GM21619 (cell line): ENCODE measurements around the gene MAZ.
"Not testable (repeated sequence)": the region's sequence is repeated elsewhere in the genome, so short reads cannot be mapped to it uniquely, and the experiment has no call there.

Experiments
- ATAC-seq: cut with Tn5 transposase; IDR thresholded peaks from one replicate; pipeline ENCODE4 v1.9.1; 2021; ENCODE audit not compliant: unreplicated experiment

MAZ gene

DNA sequence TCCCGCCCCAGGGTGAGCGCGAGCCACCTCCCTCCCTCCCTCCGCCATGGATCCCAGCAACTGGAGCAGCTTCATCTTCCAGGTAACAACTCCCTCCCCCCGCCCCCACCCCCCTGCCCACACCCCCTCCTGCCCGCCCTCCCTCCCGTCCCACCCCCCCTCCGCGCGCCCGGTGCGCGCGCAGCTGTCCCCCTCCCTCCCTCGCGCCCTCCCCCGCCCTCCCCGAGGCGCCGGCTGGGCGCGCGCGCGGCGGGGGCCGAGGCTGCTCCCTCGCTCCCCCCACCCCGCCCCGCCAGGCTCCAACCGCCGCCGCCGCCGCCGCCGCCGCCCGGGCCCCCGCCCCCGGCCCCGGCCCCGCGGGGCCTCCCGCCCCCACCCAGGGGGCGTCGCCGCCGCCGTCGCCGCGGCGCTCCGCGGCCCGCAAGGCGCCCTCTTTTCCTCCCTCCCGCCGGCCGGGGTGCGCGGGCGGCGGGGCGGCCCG is at the start of gene MAZ:
Gene MAZ (plus strand): TSS at position 431 of the 481 bp plus-strand sequence. CDS start 173 bp downstream, outside the sequence.
- no peak for ATAC-seq

DNA sequence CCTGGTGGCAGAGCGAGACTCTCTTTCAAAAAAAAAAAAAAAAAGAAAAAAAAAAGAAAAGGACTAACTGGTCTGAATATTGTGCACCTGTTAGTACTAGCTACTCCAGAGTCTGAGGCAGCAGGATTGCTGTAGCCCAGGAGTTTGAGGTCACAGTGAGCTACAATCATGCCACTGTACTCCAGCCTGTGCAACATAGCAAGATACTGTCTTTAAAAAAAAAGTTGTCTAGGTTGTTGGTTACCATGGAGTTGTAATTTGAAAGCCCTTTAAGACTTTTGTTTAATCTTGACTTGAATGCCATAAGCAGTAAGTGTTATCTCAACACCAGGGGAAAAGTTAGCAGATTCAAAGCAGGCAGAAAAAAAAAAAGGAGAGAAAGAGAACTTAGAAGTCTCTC is 49.7 kb upstream of the MAZ start:
- ATAC-seq: no peak

DNA sequence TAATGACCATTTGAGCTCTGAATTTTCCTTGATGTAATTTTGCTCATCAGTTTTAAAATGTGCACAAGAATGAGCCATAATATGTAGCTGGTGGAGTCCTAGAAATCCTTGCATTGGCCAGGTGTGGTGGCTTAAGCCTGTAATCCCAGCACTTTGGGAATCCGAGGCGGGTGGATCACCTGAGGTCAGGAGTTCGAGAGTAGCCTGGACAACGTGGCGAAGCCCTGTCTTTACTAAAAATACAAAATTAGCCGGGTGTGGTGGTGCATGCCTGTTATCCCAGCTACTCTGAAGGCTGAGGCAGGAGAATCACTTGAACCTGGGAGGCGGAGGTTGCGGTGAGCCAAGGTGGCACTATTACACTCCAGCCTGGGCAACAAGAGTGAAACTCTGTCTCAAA is 49.2 kb upstream of the MAZ start:
- not testable (repeated sequence) for ATAC-seq

DNA sequence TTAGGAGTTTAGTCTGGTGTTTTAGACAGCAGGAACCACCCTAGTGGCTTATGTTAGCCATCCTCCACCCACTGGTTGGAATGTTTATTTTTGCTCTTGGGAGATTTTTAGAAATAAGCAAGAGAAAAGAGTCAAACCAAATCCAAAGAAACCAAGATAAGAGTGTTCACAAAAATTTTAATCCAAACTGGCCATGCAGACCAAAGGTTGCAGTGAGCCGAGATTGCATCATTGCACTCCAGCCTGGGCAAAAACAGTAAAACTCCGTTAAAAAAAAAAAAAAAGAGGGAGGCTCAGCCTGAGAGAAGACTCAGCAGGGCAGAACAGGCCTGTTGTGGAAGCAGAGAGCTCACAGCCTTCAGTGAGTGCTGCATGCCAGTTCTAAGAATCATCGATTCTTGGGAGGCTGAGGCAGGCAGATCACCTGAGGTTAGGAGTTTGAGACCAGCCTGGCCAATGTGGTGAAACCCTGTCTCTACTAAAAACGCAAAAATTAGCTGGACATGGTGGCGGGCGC is 48.3 kb upstream of the MAZ start:
- no peak for ATAC-seq

DNA sequence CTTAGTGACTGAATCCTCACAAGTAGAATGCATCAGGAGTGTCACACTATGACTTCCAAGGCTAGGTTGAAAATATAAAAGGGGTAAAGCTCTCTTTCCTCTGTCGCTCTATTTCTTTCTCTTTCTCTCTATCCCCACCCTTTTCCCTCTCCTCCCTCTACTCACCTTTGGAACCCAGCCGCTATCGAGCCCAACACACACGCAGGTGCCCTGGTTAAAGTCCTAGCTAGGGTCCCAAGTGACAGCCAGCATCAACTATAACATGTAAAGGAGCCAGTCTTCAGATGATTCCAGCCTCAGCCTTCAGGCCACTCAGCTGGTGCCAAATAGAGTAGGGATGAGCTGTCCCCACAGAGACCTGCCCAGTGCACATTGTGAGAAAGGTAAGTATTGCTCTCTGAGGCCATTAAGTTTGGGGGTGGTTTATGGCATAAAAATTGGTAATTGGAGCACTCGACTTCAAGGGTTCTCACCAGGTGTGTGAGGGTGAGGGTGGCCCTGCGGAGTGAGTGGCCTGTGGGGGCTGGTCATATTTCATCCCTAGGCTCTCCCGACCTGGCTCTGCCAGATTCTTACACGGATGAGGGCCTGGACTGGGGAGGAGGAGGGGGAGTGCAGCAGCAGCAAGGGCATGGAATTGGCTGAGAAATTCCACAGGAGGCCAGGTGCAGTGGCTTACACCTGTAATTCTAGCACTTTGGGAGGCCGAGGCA is 45.6 kb upstream of the MAZ start:
- ATAC-seq: no peak

DNA sequence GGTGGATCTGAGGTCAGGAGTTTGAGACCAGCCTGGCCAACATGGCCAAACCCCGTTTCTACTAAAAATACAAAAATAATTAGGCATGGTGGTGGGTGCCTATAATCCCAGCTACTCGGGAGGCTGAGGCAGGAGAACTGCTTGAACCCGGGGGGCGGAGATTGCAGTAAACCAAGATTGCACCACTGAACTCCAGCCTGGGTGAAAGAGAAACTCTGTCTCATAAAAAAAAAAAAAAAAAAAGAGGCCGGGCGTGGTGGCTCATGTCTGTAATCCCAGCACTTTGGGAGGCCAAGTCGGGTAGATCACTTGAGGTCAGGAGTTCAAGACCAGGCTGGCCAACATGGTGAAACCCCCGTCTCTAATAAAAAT is 45.1 kb upstream of the MAZ start:
- not testable (repeated sequence) for ATAC-seq

DNA sequence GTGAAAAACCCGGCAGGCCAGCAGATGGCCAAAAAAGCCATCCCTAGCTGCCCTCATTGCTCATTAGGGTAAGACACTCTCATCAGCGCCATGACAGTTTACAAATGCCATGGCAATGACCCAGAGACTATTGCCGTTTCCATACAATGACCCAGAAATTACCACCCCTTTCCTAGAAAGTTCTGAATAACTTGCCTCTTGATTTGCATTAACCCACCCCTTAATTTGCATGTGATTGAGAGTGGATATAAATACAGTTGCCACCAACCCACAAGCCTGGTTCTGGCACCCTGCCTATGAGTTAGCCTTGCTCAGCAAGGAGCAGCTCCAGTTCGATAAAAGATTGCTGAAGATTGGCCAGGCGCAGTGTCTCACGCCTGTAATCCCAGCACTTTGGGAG is 44.4 kb upstream of the MAZ start:
- no peak for ATAC-seq

DNA sequence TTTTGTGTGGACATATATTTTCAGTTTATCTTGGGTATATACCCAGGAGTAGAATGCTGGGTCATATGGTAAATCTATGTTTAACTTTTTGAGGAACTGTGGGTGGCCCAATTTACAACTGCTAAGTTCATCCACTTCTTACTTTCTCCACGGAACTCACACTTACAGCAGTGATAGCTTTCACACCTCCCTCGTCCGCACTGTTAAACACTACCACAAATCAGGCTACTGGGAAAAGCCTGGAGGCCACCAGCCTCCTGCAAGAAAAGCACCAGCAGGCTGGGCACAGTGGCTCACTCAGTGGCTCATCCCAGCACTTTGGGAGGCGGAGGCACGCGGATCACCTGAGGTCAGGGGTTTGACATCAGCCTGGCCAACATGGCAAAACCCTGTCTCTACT is 43.0 kb upstream of the MAZ start:
- ATAC-seq: no peak

DNA sequence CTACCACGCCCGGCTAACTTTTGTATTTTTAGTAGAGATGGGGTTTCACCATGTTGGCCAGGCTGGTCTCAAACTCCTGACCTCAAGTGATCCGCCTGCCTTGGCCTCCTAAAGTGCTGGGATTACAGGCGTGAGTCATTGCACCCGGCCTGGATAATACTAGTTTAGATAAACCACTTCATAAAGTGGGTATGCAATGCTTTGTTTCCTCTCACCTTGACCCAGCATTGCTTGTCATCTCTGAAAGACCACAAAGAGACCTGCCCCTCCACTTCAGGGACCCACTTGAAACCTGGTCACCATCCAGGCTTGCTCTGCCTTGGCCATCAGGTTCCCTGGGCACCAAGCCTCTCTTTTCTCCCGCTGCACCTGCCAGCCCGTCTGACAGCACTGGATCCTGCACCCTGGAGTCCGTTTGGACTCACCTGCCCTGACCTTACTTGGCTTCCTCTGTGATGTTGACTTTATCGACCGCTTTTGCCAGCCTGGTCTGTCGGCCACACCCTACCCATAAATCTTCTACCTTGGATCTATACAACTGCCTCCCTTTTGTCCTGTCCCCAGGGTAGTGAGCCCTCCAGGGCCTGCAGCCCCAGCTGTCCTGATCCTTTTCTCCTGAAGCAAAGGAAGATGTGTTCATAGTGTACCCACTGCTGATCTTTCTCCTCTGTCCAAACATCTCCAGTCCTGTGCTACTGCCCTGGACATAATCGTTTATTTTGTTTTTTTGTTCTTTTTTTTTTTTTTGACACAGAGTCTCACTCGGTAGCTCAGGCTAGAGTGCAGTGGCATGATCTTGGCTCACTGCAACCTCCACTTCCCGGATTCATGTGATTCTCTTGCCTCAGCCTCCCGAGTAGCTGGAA is 40.9 kb upstream of the MAZ start:
- ATAC-seq: no peak

DNA sequence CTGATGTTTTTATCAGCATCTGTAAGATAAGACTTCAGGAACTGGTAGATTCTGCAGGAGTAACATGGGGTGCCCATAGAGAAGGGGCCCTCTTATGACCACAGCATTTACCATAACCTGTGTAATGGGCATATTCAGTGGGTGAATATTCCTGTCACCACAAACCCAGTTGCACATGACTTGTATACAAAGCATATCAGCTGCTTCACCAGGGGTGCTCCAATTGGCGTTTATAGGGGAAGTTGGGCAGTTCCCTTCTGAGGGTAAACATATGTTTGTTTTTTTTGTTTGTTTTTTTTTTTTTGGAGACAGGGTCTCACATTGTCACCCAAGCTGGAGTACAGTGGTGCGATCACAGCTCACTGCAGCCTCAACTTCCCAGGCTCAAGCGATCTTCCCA is 39.8 kb upstream of the MAZ start:
- ATAC-seq: no peak

DNA sequence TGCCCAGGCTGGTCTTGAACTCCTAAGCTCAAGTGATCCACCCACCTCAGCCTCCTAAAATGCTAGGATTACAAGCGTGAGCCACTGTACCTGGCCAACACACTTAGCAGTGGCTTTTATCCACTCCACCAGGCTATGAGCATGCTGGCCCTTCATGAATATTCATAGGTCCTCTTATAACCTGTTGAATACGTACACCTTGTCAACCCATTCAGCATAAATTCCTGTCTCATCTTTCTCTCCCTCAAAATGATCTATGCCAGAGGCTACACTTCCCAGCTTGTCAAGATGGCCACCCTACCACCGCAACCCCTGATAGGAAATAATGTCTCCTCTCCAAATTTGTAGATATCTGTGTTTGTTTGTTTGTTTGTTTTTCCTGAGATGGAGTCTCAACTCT is 39.3 kb upstream of the MAZ start:
- no peak for ATAC-seq

DNA sequence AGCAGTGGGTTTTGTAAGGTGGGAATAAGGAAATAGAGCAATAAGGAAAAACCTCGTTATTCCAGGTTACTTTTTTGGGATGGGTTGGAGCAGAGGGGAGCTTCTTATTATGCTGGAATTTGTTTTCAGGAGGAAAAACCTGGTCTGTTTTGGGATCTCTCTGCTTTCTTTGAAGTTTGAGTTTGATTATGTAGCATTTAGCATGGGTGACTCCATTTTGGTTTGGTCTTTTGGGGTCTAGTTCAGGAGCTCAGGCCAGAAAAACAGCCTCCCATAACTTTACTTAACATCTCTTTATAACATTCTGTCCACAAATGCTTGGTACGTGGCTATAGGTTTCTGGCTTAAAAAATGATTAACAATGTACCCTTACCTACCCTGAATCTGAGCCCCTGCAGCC is 36.8 kb upstream of the MAZ start:
- no peak for ATAC-seq

DNA sequence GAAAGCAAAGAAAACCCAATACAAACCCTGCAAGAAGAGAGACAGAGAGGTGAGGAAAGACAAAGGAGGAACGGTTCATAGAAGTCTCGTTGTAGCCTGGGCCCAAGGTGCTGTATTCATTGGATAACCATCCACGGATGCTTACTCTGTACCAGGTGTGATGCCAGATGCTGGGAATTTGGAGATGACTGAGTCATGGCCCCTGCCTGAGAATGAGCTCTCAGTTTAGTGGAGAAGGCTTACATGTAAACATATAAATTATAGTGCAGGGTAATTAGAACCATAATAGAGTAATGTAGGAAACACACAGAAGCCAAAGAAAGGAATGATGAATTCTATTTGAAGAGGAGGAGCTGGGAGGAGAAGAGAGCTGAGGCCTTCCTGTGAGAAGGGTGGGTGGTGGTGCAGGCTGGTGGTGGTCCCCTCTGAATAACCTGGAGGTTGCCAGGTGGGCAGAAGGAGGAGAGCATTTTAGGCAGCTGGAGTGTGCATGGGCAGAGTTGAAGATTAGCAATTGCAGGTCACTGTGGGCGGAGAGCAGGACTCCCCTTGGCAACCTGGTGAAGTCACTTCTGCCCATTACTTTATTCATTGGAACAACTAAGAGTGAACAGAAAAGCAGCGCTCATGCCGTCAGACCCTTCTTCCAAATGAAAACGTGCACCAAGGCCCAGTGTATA is 35.9 kb upstream of the MAZ start:
- ATAC-seq: no peak

DNA sequence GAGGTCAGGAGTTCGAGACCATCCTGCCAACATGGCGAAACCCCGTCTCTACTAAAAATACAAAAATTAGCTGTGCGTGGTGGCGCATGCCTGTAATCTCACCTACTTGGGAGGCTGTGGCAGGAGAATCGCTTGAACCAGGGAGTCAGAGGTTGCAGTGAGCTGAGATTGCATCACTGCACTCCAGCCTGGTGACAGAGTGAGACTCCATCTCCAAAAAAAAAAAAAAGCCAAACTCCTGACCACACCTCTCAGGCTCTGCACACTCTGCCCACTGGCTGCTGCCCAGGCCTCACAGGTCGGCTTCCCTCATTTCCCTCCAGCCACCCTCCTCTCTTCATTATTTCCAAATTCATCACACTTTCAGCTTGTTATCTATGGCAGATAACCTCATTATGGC is 34.0 kb upstream of the MAZ start:
- ATAC-seq: not testable (repeated sequence)

DNA sequence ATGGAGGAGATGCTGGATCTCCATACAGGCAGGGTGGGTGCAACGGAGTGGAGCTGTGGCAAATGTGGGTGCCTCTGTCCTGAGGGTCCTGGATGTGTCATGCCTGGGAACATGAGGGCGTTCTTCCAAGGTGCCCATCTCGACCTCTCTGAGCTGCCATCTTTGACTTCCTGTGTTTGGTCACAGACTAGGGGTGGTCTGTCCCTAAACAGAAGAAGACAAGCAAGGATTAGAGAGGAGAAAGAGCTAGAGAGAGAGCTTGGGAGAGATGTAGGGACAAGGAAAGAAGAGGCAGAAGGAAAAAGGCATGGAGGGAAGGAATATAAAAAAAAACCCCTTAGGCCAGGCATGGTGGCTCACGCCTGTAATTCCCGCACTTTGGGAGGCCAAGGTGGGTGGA is 31.6 kb upstream of the MAZ start:
- no peak for ATAC-seq

DNA sequence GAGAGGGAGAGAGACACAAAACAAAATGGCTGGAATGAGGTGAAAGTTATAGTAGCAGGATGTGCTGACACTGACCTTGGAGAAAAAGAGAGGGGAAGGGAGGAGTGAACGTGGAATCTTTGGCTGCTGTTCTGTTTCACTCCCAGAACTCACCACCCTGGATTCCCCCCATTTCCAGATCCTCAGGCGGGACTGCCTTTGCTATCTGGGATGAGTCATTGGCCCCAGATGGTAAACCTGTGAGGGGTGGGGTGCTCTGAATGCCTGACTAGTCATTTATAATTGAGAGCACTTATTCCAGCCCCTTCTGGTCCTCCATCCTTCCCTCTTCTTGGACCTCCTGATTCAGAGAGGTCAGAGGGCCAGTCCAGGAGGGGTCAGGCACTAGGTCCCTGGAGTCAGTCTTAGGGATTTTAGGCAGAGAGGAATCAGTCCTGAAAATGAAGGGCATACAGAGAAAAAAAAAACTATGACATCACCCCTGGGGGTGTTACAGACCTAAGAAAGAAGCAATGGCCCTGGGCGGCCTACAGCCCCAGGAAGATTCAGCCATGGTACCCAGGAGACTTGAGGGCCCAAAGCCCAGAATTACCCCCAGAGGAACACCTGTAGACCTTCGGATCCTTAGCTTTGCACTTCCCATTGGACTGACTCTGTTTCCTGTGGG is 30.5 kb upstream of the MAZ start:
- no peak for ATAC-seq

DNA sequence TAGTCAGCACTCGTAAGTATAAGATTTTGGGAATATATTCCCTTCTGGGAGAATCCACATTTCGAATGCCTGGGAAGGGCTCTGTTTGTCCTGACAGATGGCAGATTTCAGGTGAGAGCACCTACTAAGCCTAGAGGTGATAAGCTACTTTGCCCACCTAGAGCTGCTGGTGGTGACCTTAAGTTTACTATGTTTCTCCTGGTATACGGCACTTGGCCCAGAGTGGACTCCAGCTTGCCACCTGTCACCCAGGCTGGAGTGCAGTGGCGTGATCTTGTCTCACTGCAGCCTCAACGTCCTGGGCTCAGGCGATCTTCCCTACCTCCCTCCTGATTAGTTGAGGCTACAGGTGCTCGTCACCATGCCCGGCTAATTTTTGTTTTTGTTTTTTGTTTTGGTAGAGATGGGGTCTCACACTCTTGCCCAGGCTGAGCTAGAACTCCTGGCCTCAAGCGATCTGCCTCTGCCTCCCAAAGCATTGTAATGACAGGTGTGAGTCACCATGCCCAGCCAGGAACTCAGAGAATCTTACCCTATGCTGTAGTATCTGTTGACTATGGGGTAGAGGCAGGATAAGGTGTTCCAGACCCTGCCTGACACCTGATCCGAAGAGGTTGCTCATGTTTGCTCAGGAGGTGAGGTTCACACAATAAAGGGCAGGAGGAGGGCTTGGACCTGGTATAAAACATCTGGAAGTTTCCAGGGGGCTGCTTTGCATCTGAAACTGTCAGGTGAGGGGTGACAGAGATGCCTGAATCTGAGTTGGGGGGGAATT is 28.6 kb upstream of the MAZ start, which contains the start of gene ZG16:
Gene ZG16 (plus strand): TSS at position 681 of the 775 bp plus-strand sequence. CDS start 1,011 bp downstream, outside the sequence.
- no peak for ATAC-seq

DNA sequence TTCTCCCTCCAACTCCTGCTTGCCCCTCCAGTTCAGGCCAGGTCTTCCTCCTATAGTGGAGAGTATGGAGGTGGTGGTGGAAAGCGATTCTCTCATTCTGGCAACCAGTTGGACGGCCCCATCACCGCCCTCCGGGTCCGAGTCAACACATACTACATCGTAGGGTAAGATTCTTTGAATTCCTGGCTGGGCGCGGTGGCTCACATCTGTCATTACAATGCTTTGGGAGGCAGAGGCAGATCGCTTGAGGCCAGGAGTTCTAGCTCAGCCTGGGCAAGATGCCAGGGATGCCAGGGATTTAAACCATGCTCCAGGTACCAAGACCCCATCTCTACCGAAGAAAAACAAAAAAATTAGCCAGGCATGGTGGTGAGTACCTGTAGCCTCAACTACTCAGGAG is 26.9 kb upstream of the MAZ start:
- no peak for ATAC-seq

DNA sequence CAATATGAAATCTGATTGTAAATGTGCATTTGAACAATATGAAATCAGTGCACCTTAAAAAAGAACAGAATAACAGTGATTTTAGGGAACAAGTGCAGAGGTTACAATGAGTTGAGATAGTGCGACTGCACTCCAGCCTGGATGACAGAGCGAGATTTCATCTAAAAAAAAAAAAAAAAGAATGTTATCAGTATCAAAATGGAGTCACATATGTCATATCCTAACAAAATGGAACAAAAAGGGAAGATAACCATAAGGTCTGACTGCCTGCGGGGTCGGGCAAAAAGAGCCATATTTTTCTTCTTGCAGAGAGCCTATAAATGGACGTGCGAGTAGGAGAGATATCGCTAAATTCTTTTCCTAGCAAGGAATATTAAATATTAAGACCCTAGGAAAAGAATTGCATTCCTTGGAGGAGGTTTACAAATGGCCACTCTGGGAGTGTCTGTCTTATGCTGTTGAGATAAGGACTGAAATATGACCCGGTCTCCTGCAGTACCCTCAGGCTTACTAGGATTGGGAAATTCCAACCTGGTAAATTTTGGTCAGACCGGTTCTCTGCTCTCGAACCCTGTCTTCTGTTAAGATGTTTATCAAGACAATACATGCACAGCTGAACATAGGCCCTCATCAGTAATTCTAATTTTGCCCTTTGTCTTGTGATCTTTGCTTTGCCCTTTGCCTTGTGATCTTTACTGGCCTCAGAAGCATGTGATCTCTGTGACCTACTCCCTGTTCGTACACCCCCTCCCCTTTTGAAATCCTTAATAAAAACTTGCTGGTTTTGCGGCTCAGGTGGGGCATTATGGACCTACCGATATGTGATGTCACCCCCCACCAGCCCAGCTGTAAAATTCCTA is 23.0 kb upstream of the MAZ start:
- ATAC-seq: not testable (repeated sequence)
